Measurements from ENCODE around the gene PHKA2. TPM values are rescaled to one million over a fixed set of nuclear protein-coding genes. Genes with fewer than 3 reads are reported as not detected.

The PHKA2 gene
- total RNA-seq, 4 donors from 2014 or later = 3.6 to 45.6 (median 24.7) TPM

DNA sequence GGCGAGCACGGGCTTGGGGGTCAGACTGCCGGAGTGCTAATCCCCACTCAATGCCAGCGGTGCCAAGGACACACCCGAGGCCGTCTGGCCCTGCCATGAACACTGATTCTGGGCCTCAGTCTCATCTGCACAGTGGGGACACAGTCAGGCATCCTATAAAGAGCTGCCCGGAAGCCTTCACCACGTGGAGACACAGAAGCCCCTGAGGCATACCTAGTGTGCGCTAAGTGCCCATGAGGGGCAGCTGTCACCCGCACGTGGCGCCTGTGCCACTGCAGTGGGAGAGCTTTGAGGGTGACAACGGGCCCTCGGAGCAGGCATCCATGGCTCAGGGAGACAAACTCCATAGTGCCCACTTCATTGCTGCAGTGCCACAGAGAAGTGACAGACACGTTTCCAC is 86.3 kb downstream of the PHKA2 start:
- intact Hi-C loops (cut with DNase I; ENCODE audit: low total_unique reads) = no loop called here

DNA sequence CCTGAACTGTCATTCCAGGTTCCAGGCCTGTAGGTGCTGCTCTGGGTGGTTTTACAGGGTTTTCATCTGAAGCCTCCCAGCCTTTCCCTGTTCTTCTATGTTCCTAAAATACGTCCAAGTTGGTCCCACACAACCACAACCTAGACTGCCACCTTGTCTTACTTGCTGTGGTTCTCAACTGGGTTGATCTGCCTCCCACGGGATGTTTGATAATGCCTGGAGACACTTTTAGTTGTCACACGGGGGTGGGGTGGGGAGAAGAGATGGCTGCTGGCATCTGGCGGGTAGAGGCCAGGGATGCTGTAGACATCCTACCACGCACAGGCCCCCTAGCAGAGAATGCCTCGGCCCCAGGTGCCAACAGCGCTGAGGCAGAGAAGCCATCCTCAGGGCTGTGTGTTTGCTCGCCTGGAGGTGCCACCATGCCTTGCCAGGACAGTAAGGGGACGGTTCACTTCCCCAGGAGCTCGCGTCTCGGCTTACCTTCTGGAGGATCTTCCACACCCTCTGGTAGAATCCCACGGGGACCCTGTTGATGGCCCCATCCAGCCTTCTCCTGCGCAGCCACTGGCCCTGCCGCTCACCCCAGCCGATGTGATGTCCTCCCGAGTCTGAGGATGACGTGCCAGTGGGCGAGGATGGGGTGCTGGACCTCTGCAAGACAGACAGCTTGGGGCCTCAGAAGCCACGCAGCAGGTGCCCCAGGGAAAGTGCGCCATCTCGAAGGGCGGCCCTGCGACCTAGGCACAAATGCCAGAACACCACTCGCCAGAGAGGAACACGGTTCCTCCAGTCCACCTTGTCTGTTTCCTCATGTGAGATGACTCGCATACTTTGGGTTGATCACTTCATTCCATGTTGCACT is 87.0 kb downstream of the PHKA2 start:
- TF ChIP-seq, protein P1, sequence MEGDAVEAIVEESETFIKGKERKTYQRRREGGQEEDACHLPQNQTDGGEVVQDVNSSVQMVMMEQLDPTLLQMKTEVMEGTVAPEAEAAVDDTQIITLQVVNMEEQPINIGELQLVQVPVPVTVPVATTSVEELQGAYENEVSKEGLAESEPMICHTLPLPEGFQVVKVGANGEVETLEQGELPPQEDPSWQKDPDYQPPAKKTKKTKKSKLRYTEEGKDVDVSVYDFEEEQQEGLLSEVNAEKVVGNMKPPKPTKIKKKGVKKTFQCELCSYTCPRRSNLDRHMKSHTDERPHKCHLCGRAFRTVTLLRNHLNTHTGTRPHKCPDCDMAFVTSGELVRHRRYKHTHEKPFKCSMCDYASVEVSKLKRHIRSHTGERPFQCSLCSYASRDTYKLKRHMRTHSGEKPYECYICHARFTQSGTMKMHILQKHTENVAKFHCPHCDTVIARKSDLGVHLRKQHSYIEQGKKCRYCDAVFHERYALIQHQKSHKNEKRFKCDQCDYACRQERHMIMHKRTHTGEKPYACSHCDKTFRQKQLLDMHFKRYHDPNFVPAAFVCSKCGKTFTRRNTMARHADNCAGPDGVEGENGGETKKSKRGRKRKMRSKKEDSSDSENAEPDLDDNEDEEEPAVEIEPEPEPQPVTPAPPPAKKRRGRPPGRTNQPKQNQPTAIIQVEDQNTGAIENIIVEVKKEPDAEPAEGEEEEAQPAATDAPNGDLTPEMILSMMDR (IDR thresholded peaks at IDR 0.05) = no peak
- TF ChIP-seq POLR2A (IDR thresholded peaks at IDR 0.05) = no peak
- Histone ChIP-seq H3K27me3 (no peaks in the 10 kb centered on the region), H3K4me3 (no peak overlapping the region), H3K27ac (no peak overlapping the region), H3K9me3 (no peaks in the 10 kb centered on the region), H3K36me3 (no peaks in the 10 kb centered on the region), H3K4me1 (no peaks in the 10 kb centered on the region)
- intact Hi-C loops (cut with DNase I; ENCODE audit: low total_unique reads) = no loop called here
- DNase-seq = no peak

More for the DNA sequence above, 86.3 kb downstream of the PHKA2 start:
- Histone ChIP-seq H3K36me3 (no peaks in the 10 kb centered on the region), H3K9me3 (no peaks in the 10 kb centered on the region), H3K4me3 (no peak overlapping the region), H3K4me1 (no peaks in the 10 kb centered on the region), H3K27me3 (no peaks in the 10 kb centered on the region), H3K27ac (no peak overlapping the region)
- TF ChIP-seq, protein P1 (IDR thresholded peaks at IDR 0.05) = no peak
- no peak for TF ChIP-seq POLR2A (IDR thresholded peaks at IDR 0.05)
- DNase-seq = no peak

DNA sequence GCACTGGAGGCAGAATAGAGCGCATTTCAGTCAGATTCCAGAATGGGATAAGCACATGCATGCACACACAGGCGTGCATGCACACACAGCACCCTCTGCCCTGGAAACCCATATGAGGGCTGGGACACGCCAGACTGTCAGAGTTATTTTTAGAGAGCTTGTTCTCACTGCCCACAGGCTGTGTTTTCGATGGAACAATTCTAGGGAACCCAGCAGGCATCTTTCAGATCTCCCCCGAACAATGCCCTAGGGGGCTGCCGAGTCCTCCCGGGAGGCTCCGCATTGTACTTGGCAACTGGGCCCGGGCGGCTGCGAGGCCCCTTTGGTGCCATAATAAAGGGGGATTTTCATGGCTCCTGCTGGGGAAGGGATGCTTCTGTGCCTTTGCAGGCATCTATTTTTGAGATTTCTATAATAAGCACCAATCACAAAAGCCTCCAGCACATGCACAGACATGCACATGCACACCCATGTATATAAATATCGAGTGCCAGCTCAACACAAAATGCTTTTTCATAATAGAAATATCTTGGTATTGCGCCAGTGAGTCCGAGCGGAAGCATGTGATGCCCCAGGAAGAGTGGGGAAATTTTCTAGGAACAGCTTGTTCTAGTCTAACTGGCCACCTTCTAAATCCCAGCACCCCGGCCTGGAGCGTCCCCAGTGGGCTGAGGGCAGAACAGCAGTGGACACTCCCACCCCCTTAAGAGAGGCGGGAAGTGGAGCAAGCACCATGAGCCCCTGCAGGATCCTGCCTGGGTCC is 88.5 kb downstream of the PHKA2 start:
- Histone ChIP-seq H3K27me3 (no peaks in the 10 kb centered on the region), H3K9me3 (no peaks in the 10 kb centered on the region), H3K27ac (peak overlapping the region in 1 of 2 donors; percentile 55), H3K4me1 (no peaks in the 10 kb centered on the region), H3K4me3 (no peak overlapping the region), H3K36me3 (no peaks in the 10 kb centered on the region)
- peak in 1 of 2 donors; percentile 41 for DNase-seq
- intact Hi-C loops (cut with DNase I; ENCODE audit: low total_unique reads) = no loop called here
- TF ChIP-seq, protein P1 (IDR thresholded peaks at IDR 0.05) = peak in 3 of 4 experiments; percentile 15 to 39 (median 22)
- no peak for TF ChIP-seq POLR2A (IDR thresholded peaks at IDR 0.05)

DNA sequence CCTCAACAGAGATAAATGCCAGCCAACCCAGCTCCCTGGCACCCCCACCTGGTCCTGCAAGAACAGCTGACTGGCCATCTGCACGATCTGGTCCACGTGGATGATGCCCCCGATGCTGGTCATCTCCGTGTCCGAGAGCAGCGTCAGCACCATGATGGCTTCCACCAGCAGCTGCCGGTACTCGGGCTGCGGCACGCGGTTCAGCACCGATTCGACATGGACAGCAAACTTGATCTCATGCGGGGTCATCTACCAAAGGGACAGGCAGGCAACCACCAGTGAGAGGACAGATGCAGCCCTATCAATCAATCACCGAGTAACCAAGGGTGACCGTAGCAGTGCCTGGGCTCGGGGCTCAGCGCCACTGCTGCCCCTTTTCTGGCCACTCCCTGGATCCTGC is 89.8 kb downstream of the PHKA2 start:
- no peaks in the 10 kb centered on the region for H3K27me3 ChIP-seq
- no peaks in the 10 kb centered on the region for H3K36me3 ChIP-seq
- H3K27ac ChIP-seq = no peak overlapping the region
- TF ChIP-seq, protein P1 (IDR thresholded peaks at IDR 0.05) = no peak
- TF ChIP-seq POLR2A (IDR thresholded peaks at IDR 0.05) = no peak
- intact Hi-C loops (cut with DNase I; ENCODE audit: low total_unique reads) = no loop called here
- no peak for DNase-seq
- no peak overlapping the region for H3K4me3 ChIP-seq
- no peaks in the 10 kb centered on the region for H3K9me3 ChIP-seq
- no peaks in the 10 kb centered on the region for H3K4me1 ChIP-seq

DNA sequence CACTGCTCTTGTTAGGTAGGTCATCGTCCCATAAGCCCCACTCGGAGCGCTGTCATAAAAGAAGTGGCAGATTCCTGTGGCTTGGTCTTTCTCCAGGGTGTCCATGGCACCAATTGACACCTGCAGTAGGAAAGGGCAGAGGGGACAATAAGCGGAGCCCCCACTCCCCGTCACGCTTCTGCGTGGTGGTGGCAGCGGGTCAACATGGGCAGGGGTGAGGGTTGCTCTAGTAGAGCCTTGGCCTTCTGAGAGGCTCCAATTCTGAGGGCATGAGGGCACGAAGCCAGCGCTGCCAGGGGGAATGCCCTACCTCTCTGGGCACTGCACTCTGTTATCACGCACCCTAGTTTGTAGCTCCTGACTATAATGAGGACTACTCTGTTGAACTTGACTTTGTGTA is 90.4 kb downstream of the PHKA2 start:
- intact Hi-C loops (cut with DNase I; ENCODE audit: low total_unique reads) = no loop called here

More for the DNA sequence above, 90.4 kb downstream of the PHKA2 start:
- Histone ChIP-seq H3K4me1 (no peaks in the 10 kb centered on the region), H3K36me3 (no peaks in the 10 kb centered on the region), H3K27me3 (no peaks in the 10 kb centered on the region), H3K4me3 (no peak overlapping the region), H3K27ac (no peak overlapping the region), H3K9me3 (no peaks in the 10 kb centered on the region)
- TF ChIP-seq, protein P1 (IDR thresholded peaks at IDR 0.05) = no peak
- TF ChIP-seq POLR2A (IDR thresholded peaks at IDR 0.05) = no peak
- DNase-seq = no peak

All from uterus (tissue), 4 donors.